Neural cell (in vitro differentiated cells): ENCODE data around the gene SLC25A13. TPM values are rescaled to one million over a fixed set of nuclear protein-coding genes. Genes with fewer than 3 reads are reported as not detected.
"Not testable (repeated sequence)": the region's sequence is repeated elsewhere in the genome, so short reads cannot be mapped to it uniquely, and the experiment has no call there.

ENCODE experiments used
- H2AFZ ChIP-seq: fragments of 200-600, 300-800 bp; sonication (generic), shearing (Covaris generic); 2 replicates; pipeline ENCODE4 v1.6.0; 2014; ENCODE audit warnings: low read depth, mild to moderate bottlenecking, antibody characterized with exemption, low read length, moderate library complexity
- H3F3A ChIP-seq: fragments of 200-600 bp; shearing (Covaris generic); 2 replicates; pipeline ENCODE4 v1.6.1; 2016; ENCODE audit warnings: mild to moderate bottlenecking, moderate library complexity, mixed read lengths, antibody characterized with exemption, low read length; ENCODE audit not compliant: insufficient read depth, poor library complexity, severe bottlenecking
- H3K27ac ChIP-seq: fragments of 200-600, 300-800 bp; sonication (generic), shearing (Covaris generic); 2 replicates; pipeline ENCODE4 v1.5.1; 2014; ENCODE audit warnings: mild to moderate bottlenecking, low read length, moderate library complexity
- H3K27me3 ChIP-seq: fragments of 300-800, 200-600 bp; sonication (generic), shearing (Covaris generic); 2 replicates; pipeline ENCODE4 v1.6.0; 2014; ENCODE audit warnings: mild to moderate bottlenecking, low read depth, low read length, moderate library complexity; ENCODE audit not compliant: insufficient read depth
- H3K36me3 ChIP-seq: fragments of 300-800, 200-600 bp; sonication (generic), shearing (Covaris generic); 2 replicates; pipeline ENCODE4 v1.5.1; 2014; ENCODE audit warnings: mild to moderate bottlenecking, antibody characterized with exemption, low read length, moderate library complexity; ENCODE audit not compliant: insufficient read depth
- H3K4me2 ChIP-seq: fragments of 300-800, 200-600 bp; sonication (generic), shearing (Covaris generic); 2 replicates; pipeline ENCODE4 v1.6.0; 2014; ENCODE audit warnings: mild to moderate bottlenecking, low read length
- H3K4me3 ChIP-seq: fragments of 300-800, 200-600 bp; sonication (generic), shearing (Covaris generic); 2 replicates; pipeline ENCODE4 v1.5.1; 2014; ENCODE audit warnings: mild to moderate bottlenecking, low read length, moderate library complexity
- H3K79me2 ChIP-seq: fragments of 200-600 bp; shearing (Covaris generic); replicated peaks from 2 replicates; pipeline ENCODE4 v1.6.0; 2014; ENCODE audit warnings: mild to moderate bottlenecking, low read length, moderate library complexity; ENCODE audit not compliant: insufficient read depth
- H3K9ac ChIP-seq: fragments of 300-800, 200-600 bp; sonication (generic), shearing (Covaris generic); 2 replicates; pipeline ENCODE4 v1.6.1; 2016; ENCODE audit warnings: mild to moderate bottlenecking, low read length, mixed read lengths
- H3K9me2 ChIP-seq: fragments of 200-600 bp; shearing (Covaris generic); 2 replicates; pipeline ENCODE4 v1.6.1; 2016; ENCODE audit warnings: mild to moderate bottlenecking, low read length, mixed read lengths; ENCODE audit not compliant: insufficient read depth
- H3K9me3 ChIP-seq: fragments of 200-600, 300-800 bp; sonication (generic), shearing (Covaris generic); 2 replicates; pipeline ENCODE4 v1.6.1; 2016; ENCODE audit warnings: mild to moderate bottlenecking, mixed run types, low read length, moderate library complexity, mixed read lengths
- H4K20me1 ChIP-seq: fragments of 200-600 bp; shearing (Covaris generic); 2 replicates; pipeline ENCODE4 v1.6.1; 2016; ENCODE audit warnings: mild to moderate bottlenecking, mixed run types; ENCODE audit not compliant: insufficient read depth
- EP300 ChIP-seq: fragments of 450-650 bp; conservative IDR thresholded peaks from 2 replicates; pipeline ENCODE4 v1.6.1; 2014; ENCODE audit warnings: antibody characterized with exemption, mild to moderate bottlenecking, moderate library complexity; ENCODE audit not compliant: poor library complexity, severe bottlenecking
- EZH2 ChIP-seq: fragments of 200-600, 300-800 bp; shearing (Covaris generic), sonication (generic); IDR thresholded peaks from 2 replicates; pipeline ENCODE4 v1.6.1; 2014; ENCODE audit warnings: antibody characterized with exemption, low read length, borderline replicate concordance, mild to moderate bottlenecking; ENCODE audit not compliant: insufficient read depth, poor library complexity, severe bottlenecking
- MXI1 ChIP-seq: fragments of 450-650 bp; conservative IDR thresholded peaks from 2 replicates; pipeline ENCODE4 v1.6.1; 2014; ENCODE audit warnings: antibody characterized with exemption, mild to moderate bottlenecking; ENCODE audit not compliant: poor library complexity, severe bottlenecking
- POLR2AphosphoS5 ChIP-seq: IDR thresholded peaks from 2 replicates; pipeline ENCODE4 v1.6.1; 2012
- RAD21 ChIP-seq: fragments of 450-650 bp; conservative IDR thresholded peaks from 2 replicates; pipeline ENCODE4 v1.6.1; 2014; ENCODE audit warnings: antibody characterized with exemption, mild to moderate bottlenecking, moderate library complexity
- SMC3 ChIP-seq: fragments of 450-650 bp; conservative IDR thresholded peaks from 2 replicates; pipeline ENCODE4 v1.6.1; 2014; ENCODE audit warnings: antibody characterized with exemption, mild to moderate bottlenecking, moderate library complexity; ENCODE audit not compliant: poor library complexity
- TAF1 ChIP-seq: IDR thresholded peaks from 2 replicates; pipeline ENCODE4 v1.6.1; 2012; ENCODE audit warnings: low read depth
- polyA plus RNA-seq: library from polyadenylated mRNA; depleted of rRNA; stranded (reverse); fragments of >200 nt; gene quantifications from 2 replicates; pipeline ENCODE4 v1.2.3, GENCODE V29; 2014
- TF ChIP-seq, protein P1 (sequence below): fragments of 450-650 bp; IDR thresholded peaks from 2 replicates; pipeline ENCODE4 v1.5.1; 2014; ENCODE audit warnings: antibody characterized with exemption, mild to moderate bottlenecking, moderate library complexity; ENCODE audit not compliant: poor library complexity, severe bottlenecking
- TF ChIP-seq, protein P2 (sequence below): IDR thresholded peaks from 2 replicates; pipeline ENCODE4 v1.6.1; 2012; ENCODE audit warnings: borderline replicate concordance

The SLC25A13 gene
- polyA plus RNA-seq, 1 donor from 2014 or later: 20.2 TPM

DNA sequence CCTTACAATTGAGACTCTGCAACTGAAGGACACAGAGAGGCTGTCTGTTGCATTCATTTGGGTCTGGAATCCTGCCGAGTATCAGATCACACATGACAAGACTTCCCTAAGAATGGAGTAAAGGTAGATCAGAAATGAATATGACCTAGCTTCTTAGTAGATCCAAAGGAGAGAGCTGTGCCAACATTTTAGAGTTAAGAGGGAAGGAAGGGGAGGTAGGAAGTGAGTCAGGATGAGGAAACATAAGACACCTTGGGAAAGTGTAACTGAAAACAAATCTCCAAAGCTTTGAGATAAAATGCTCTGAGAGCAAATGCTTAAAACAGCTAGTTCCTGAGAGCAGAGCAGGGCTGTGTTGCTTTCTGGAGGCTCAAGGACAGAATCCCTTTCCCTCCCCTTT, 6.1 kb upstream of the SLC25A13 start:
- Histone ChIP-seq H3K36me3 (no peaks in the 10 kb centered on the region), H3K9me2 (no peaks in the 10 kb centered on the region), H3K9me3 (no peaks in the 10 kb centered on the region), H3F3A (no peaks in the 10 kb centered on the region), H3K27me3 (no peaks in the 10 kb centered on the region), H3K4me2 (no peak overlapping the region), H3K9ac (no peak overlapping the region), H4K20me1 (no peaks in the 10 kb centered on the region), H3K4me3 (no peak overlapping the region), H3K27ac (no peak overlapping the region), H3K79me2 (no peaks in the 10 kb centered on the region), H2AFZ (no peak overlapping the region)
- TF ChIP-seq RAD21 (no peak), MXI1 (no peak), POLR2AphosphoS5 (no peak), TAF1 (no peak), EP300 (no peak), EZH2 (no peak), SMC3 (no peak)
- TF ChIP-seq, protein P1, sequence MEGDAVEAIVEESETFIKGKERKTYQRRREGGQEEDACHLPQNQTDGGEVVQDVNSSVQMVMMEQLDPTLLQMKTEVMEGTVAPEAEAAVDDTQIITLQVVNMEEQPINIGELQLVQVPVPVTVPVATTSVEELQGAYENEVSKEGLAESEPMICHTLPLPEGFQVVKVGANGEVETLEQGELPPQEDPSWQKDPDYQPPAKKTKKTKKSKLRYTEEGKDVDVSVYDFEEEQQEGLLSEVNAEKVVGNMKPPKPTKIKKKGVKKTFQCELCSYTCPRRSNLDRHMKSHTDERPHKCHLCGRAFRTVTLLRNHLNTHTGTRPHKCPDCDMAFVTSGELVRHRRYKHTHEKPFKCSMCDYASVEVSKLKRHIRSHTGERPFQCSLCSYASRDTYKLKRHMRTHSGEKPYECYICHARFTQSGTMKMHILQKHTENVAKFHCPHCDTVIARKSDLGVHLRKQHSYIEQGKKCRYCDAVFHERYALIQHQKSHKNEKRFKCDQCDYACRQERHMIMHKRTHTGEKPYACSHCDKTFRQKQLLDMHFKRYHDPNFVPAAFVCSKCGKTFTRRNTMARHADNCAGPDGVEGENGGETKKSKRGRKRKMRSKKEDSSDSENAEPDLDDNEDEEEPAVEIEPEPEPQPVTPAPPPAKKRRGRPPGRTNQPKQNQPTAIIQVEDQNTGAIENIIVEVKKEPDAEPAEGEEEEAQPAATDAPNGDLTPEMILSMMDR: no peak
- TF ChIP-seq, protein P2, sequence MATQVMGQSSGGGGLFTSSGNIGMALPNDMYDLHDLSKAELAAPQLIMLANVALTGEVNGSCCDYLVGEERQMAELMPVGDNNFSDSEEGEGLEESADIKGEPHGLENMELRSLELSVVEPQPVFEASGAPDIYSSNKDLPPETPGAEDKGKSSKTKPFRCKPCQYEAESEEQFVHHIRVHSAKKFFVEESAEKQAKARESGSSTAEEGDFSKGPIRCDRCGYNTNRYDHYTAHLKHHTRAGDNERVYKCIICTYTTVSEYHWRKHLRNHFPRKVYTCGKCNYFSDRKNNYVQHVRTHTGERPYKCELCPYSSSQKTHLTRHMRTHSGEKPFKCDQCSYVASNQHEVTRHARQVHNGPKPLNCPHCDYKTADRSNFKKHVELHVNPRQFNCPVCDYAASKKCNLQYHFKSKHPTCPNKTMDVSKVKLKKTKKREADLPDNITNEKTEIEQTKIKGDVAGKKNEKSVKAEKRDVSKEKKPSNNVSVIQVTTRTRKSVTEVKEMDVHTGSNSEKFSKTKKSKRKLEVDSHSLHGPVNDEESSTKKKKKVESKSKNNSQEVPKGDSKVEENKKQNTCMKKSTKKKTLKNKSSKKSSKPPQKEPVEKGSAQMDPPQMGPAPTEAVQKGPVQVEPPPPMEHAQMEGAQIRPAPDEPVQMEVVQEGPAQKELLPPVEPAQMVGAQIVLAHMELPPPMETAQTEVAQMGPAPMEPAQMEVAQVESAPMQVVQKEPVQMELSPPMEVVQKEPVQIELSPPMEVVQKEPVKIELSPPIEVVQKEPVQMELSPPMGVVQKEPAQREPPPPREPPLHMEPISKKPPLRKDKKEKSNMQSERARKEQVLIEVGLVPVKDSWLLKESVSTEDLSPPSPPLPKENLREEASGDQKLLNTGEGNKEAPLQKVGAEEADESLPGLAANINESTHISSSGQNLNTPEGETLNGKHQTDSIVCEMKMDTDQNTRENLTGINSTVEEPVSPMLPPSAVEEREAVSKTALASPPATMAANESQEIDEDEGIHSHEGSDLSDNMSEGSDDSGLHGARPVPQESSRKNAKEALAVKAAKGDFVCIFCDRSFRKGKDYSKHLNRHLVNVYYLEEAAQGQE: no peak

DNA sequence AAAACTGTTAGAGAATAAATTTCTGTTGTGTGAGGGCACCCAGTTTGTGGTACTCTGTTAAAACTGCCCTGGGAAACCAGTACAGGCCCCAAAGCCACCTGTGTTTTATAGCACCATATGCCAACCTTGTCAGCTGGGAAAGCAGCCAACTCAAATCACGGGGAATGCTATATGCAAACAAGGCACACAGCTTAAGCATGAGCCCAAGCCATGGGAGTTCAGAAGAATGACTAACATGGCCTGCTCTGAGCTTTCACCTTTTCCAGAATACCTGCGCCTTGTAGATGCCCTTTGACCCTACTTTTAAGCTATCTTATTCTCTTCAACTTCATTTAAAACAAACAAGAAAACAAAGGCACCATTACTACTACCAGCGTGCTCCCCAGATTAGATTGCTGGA, 5.5 kb upstream of the SLC25A13 start:
- TF ChIP-seq EP300: no peak
- TF ChIP-seq, protein P1: no peak
- no peak for TF ChIP-seq TAF1
- no peak for TF ChIP-seq RAD21
- no peak for TF ChIP-seq POLR2AphosphoS5
- TF ChIP-seq, protein P2: no peak
- TF ChIP-seq MXI1: no peak
- no peak for TF ChIP-seq EZH2
- no peak for TF ChIP-seq SMC3
- Histone ChIP-seq H3K79me2 (no peaks in the 10 kb centered on the region), H4K20me1 (no peaks in the 10 kb centered on the region), H3K4me3 (no peak overlapping the region), H3K4me2 (no peak overlapping the region), H3K9me2 (no peaks in the 10 kb centered on the region), H3K27ac (no peak overlapping the region), H3K9ac (no peak overlapping the region), H3K27me3 (no peaks in the 10 kb centered on the region), H3K9me3 (no peaks in the 10 kb centered on the region), H2AFZ (no peak overlapping the region), H3K36me3 (no peaks in the 10 kb centered on the region), H3F3A (no peaks in the 10 kb centered on the region)

DNA sequence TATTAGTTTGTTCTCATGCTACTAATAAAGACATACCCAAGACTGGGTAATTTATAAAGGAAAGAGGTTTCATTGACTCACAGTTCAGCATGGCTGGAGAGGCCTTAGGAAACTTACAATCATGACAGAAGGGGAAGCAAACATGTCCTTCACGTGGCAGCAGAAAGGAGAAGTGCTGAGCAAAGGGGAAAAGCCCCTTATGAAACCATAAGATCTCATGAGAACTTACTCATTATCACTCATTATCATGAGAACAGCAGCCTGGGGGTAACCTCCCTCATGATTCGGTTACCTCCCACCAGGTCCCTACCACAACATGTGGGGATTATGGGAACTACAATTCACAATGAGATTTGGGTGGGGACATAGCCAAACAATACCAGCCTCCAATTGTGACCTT, 4.9 kb upstream of the SLC25A13 start:
- not testable (repeated sequence) for H2AFZ ChIP-seq, H3F3A ChIP-seq, H3K27me3 ChIP-seq, H3K4me3 ChIP-seq, H3K9me2 ChIP-seq, H3K9ac ChIP-seq, H4K20me1 ChIP-seq, H3K9me3 ChIP-seq, H3K4me2 ChIP-seq, H3K36me3 ChIP-seq, H3K27ac ChIP-seq, H3K79me2 ChIP-seq
